Neuron (in vitro differentiated cells): ENCODE data around the gene TTBK1.

Experiments used
- H2AFZ ChIP-seq: one replicate; pipeline ENCODE4 v1.6.1; 2013; ENCODE audit warnings: low read depth, mild to moderate bottlenecking, inconsistent platforms, low read length, moderate library complexity
- H3K27me3 ChIP-seq: one replicate; pipeline ENCODE4 v1.6.1; 2013; ENCODE audit warnings: low read length; ENCODE audit not compliant: insufficient read depth
- H3K36me3 ChIP-seq: one replicate; pipeline ENCODE4 v1.6.1; 2013; ENCODE audit warnings: low read length; ENCODE audit not compliant: insufficient read depth
- H3K4me1 ChIP-seq: one replicate; pipeline ENCODE4 v1.6.1; 2013; ENCODE audit warnings: low read length; ENCODE audit not compliant: insufficient read depth
- H3K4me3 ChIP-seq: 2 replicates; pipeline ENCODE4 v1.5.1; 2013; ENCODE audit warnings: mild to moderate bottlenecking, low read length, moderate library complexity
- H3K9me3 ChIP-seq: one replicate; pipeline ENCODE4 v1.6.1; 2013; ENCODE audit warnings: low read length

The TTBK1 gene

GRCh38 chr6:43274127-43274915, 31.0 kb downstream of the TTBK1 start:
- Histone ChIP-seq H3K4me1 (peaks cover 21% of the 10 kb centered on the region), H3K4me3 (no peak overlapping the region), H3K27me3 (no peaks in the 10 kb centered on the region), H3K9me3 (no peaks in the 10 kb centered on the region), H2AFZ (no peak overlapping the region), H3K36me3 (peaks cover 8% of the 10 kb centered on the region)

GRCh38 chr6:43274916-43275597, 31.8 kb downstream of the TTBK1 start:
- Histone ChIP-seq H3K9me3 (no peaks in the 10 kb centered on the region), H3K36me3 (peaks cover 8% of the 10 kb centered on the region), H3K4me1 (peaks cover 21% of the 10 kb centered on the region), H3K27me3 (no peaks in the 10 kb centered on the region), H2AFZ (no peak overlapping the region), H3K4me3 (no peak overlapping the region)

GRCh38 chr6:43275801-43276576, 32.7 kb downstream of the TTBK1 start:
- H3K4me1 ChIP-seq: peaks cover 21% of the 10 kb centered on the region
- no peaks in the 10 kb centered on the region for H3K27me3 ChIP-seq
- H2AFZ ChIP-seq: no peak overlapping the region
- H3K36me3 ChIP-seq: peaks cover 2% of the 10 kb centered on the region
- no peak overlapping the region for H3K4me3 ChIP-seq
- H3K9me3 ChIP-seq: no peaks in the 10 kb centered on the region

- Histone ChIP-seq H3K36me3 (peaks cover 2% of the 10 kb centered on the region), H3K9me3 (no peaks in the 10 kb centered on the region), H2AFZ (no peak overlapping the region), H3K4me1 (peaks cover 21% of the 10 kb centered on the region), H3K4me3 (no peak overlapping the region), H3K27me3 (no peaks in the 10 kb centered on the region)
These were observed 33.5 kb downstream of the TTBK1 start for GRCh38 chr6:43276577-43277305.

GRCh38 chr6:43277306-43277642, 34.0 kb downstream of the TTBK1 start:
- Histone ChIP-seq H3K4me1 (peaks cover 21% of the 10 kb centered on the region), H3K36me3 (peaks cover 1% of the 10 kb centered on the region), H3K4me3 (no peak overlapping the region), H3K27me3 (no peaks in the 10 kb centered on the region), H3K9me3 (no peaks in the 10 kb centered on the region), H2AFZ (no peak overlapping the region)

GRCh38 chr6:43277643-43278523, 34.6 kb downstream of the TTBK1 start:
- Histone ChIP-seq H3K4me1 (peaks cover 21% of the 10 kb centered on the region), H3K27me3 (no peaks in the 10 kb centered on the region), H2AFZ (no peak overlapping the region), H3K9me3 (no peaks in the 10 kb centered on the region), H3K4me3 (no peak overlapping the region), H3K36me3 (no peaks in the 10 kb centered on the region)

GRCh38 chr6:43278524-43279078, 35.3 kb downstream of the TTBK1 start:
- Histone ChIP-seq H3K27me3 (no peaks in the 10 kb centered on the region), H2AFZ (no peak overlapping the region), H3K36me3 (no peaks in the 10 kb centered on the region), H3K9me3 (no peaks in the 10 kb centered on the region), H3K4me1 (peaks cover 21% of the 10 kb centered on the region), H3K4me3 (no peak overlapping the region)

- H3K9me3 ChIP-seq: no peaks in the 10 kb centered on the region
- no peak overlapping the region for H2AFZ ChIP-seq
- no peak overlapping the region for H3K4me3 ChIP-seq
- H3K4me1 ChIP-seq: peaks cover 19% of the 10 kb centered on the region
- H3K27me3 ChIP-seq: no peaks in the 10 kb centered on the region
- H3K36me3 ChIP-seq: no peaks in the 10 kb centered on the region
These were observed 37.0 kb downstream of the TTBK1 start for GRCh38 chr6:43280234-43280633.

GRCh38 chr6:43282060-43282459, 38.8 kb downstream of the TTBK1 start:
- Histone ChIP-seq H3K4me1 (peaks cover 16% of the 10 kb centered on the region), H3K27me3 (no peaks in the 10 kb centered on the region), H3K9me3 (no peaks in the 10 kb centered on the region), H3K36me3 (no peaks in the 10 kb centered on the region), H2AFZ (no peak overlapping the region), H3K4me3 (no peak overlapping the region)

GRCh38 chr6:43282636-43283513, 39.6 kb downstream of the TTBK1 start:
- H3K27me3 ChIP-seq: no peaks in the 10 kb centered on the region
- no peaks in the 10 kb centered on the region for H3K9me3 ChIP-seq
- H3K4me1 ChIP-seq: peaks cover 11% of the 10 kb centered on the region
- H2AFZ ChIP-seq: no peak overlapping the region
- no peaks in the 10 kb centered on the region for H3K36me3 ChIP-seq
- no peak overlapping the region for H3K4me3 ChIP-seq

- Histone ChIP-seq H3K4me3 (no peak overlapping the region), H2AFZ (no peak overlapping the region)
These were observed 40.2 kb downstream of the TTBK1 start for GRCh38 chr6:43283514-43283901.

More at GRCh38 chr6:43283514-43283901, 40.2 kb downstream of the TTBK1 start:
- Histone ChIP-seq H3K4me1 (peaks cover 5% of the 10 kb centered on the region), H3K9me3 (no peaks in the 10 kb centered on the region), H3K27me3 (no peaks in the 10 kb centered on the region), H3K36me3 (no peaks in the 10 kb centered on the region)
